Activated naive CD4-positive, alpha-beta T cell treated with anti-CD3 and anti-CD28 coated beads, Interleukin-2, amount 10 ng/mL, durations not matched to agents 7 days and 5 days (primary cell): ENCODE results near the gene SLC24A4.

Source experiments
- CTCF ChIA-PET: fragments of 350-600 bp; sonication (Branson Sonifier 250); formaldehyde crosslinking; loops from one replicate; lab custom pipeline; 2021; ENCODE audit warnings: antibody characterized with exemption; lab: Charles Lee
- DNase-seq: peaks from one replicate; pipeline ENCODE4 v3.0.0-alpha.2; 2020
- H3K27ac Mint-ChIP-seq: one replicate; pipeline ENCODE4 v1.8.0; 2021; ENCODE audit warnings: mild to moderate bottlenecking, moderate library complexity, mixed read lengths
- H3K27me3 Mint-ChIP-seq: one replicate; pipeline ENCODE4 v1.8.0; 2021; ENCODE audit warnings: mild to moderate bottlenecking, mixed read lengths
- H3K36me3 Mint-ChIP-seq: one replicate; pipeline ENCODE4 v1.8.0; 2021; ENCODE audit warnings: mixed read lengths
- H3K4me1 Mint-ChIP-seq: one replicate; pipeline ENCODE4 v1.8.0; 2021; ENCODE audit warnings: mixed read lengths
- H3K4me3 Mint-ChIP-seq: one replicate; pipeline ENCODE4 v1.8.0; 2021; ENCODE audit warnings: mild to moderate bottlenecking, moderate library complexity, mixed read lengths
- H3K9me3 Mint-ChIP-seq: one replicate; pipeline ENCODE4 v1.8.0; 2021; ENCODE audit warnings: mixed read lengths

The SLC24A4 gene

GRCh38 chr14:92411941-92412340 is 89.0 kb downstream of the SLC24A4 start:
- CTCF ChIA-PET, result no interaction called here

GRCh38 chr14:92412912-92413311 is 89.9 kb downstream of the SLC24A4 start:
- H3K4me1 Mint-ChIP-seq, result no peaks in the 10 kb centered on the region
- H3K27me3 Mint-ChIP-seq, result peaks cover 12% of the 10 kb centered on the region
- no peak overlapping the region for H3K27ac Mint-ChIP-seq
- H3K4me3 Mint-ChIP-seq, result no peak overlapping the region
- H3K9me3 Mint-ChIP-seq, result no peaks in the 10 kb centered on the region
- H3K36me3 Mint-ChIP-seq, result no peaks in the 10 kb centered on the region
- CTCF ChIA-PET, result no interaction called here
- DNase-seq, result no peak

More at GRCh38 chr14:92411941-92412340, 89.0 kb downstream of the SLC24A4 start:
- no peak overlapping the region for H3K27ac Mint-ChIP-seq
- DNase-seq, result no peak
- H3K9me3 Mint-ChIP-seq, result no peaks in the 10 kb centered on the region
- H3K27me3 Mint-ChIP-seq, result peaks cover 18% of the 10 kb centered on the region
- no peaks in the 10 kb centered on the region for H3K4me1 Mint-ChIP-seq
- H3K36me3 Mint-ChIP-seq, result no peaks in the 10 kb centered on the region
- no peak overlapping the region for H3K4me3 Mint-ChIP-seq

DNA sequence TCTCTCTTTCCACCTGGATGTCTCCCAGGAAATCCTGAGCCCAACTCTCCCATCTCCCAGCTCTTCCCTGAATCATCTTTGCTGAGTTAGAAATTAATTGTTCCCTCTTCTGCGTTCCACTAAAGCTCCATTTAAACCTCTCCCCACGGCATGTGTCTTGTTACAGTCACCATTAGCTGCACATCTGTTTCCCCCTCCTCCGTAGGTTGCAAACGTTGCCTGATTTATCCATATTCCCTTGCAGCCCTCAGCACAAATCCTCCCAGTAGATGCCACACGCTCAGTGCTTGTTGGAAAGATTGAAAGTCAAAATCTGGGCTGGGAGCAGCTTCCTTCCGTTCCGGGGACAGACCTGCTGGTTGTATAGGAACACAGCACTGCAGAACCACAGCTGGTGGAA is 90.4 kb downstream of the SLC24A4 start:
- CTCF ChIA-PET, result no interaction called here
- H3K36me3 Mint-ChIP-seq, result no peaks in the 10 kb centered on the region
- DNase-seq, result no peak
- no peaks in the 10 kb centered on the region for H3K9me3 Mint-ChIP-seq
- H3K27me3 Mint-ChIP-seq, result peaks cover 16% of the 10 kb centered on the region
- no peaks in the 10 kb centered on the region for H3K4me1 Mint-ChIP-seq
- no peak overlapping the region for H3K27ac Mint-ChIP-seq
- H3K4me3 Mint-ChIP-seq, result no peak overlapping the region

- peaks cover 12% of the 10 kb centered on the region for H3K27me3 Mint-ChIP-seq
- CTCF ChIA-PET, result no interaction called here
- no peak overlapping the region for H3K27ac Mint-ChIP-seq
- no peaks in the 10 kb centered on the region for H3K9me3 Mint-ChIP-seq
- no peak overlapping the region for H3K4me3 Mint-ChIP-seq
- no peaks in the 10 kb centered on the region for H3K36me3 Mint-ChIP-seq
- DNase-seq, result no peak
- no peaks in the 10 kb centered on the region for H3K4me1 Mint-ChIP-seq
These were observed 91.9 kb downstream of the SLC24A4 start for GRCh38 chr14:92414690-92415445.

DNA sequence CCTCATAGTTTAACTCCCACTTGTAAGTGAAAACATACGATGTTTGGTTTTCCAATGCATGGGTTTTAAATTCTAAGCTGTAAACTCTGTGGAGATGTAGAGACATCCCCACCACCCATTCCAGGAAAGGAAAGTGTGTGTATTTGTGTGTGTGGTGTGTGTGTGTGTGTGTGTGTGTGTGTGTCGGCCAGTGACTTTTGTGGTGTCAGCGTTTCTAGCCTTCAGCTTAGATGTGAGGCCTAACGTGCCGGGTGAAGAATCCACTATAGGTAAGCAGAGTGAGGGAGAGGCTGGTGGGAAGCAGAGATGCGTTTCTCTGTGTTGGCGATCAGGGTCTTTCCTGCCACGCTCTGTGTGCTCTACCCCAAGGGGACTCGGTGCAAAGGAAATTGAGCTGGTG is 93.0 kb downstream of the SLC24A4 start:
- no peaks in the 10 kb centered on the region for H3K36me3 Mint-ChIP-seq

GRCh38 chr14:92416544-92416943 is 93.6 kb downstream of the SLC24A4 start:
- no peak for DNase-seq
- Mint-ChIP-seq H3K27ac (no peak overlapping the region), H3K27me3 (peaks cover 12% of the 10 kb centered on the region), H3K4me1 (no peaks in the 10 kb centered on the region), H3K4me3 (no peak overlapping the region), H3K36me3 (no peaks in the 10 kb centered on the region), H3K9me3 (no peaks in the 10 kb centered on the region)
- CTCF ChIA-PET, result no interaction called here

More for the DNA sequence above, 93.0 kb downstream of the SLC24A4 start:
- no peak overlapping the region for H3K4me3 Mint-ChIP-seq
- DNase-seq, result no peak
- CTCF ChIA-PET, result no interaction called here
- no peak overlapping the region for H3K27ac Mint-ChIP-seq
- H3K9me3 Mint-ChIP-seq, result no peaks in the 10 kb centered on the region
- H3K27me3 Mint-ChIP-seq, result peaks cover 12% of the 10 kb centered on the region
- H3K4me1 Mint-ChIP-seq, result no peaks in the 10 kb centered on the region

- Mint-ChIP-seq H3K27ac (no peak overlapping the region), H3K36me3 (no peaks in the 10 kb centered on the region), H3K27me3 (peaks cover 7% of the 10 kb centered on the region), H3K4me1 (no peaks in the 10 kb centered on the region), H3K9me3 (no peaks in the 10 kb centered on the region), H3K4me3 (no peak overlapping the region)
- no peak for DNase-seq
- CTCF ChIA-PET, result interaction anchor here (0.7 kb wide), 1 partner anchor 12 kb away, joined by 3 read pairs; no protein-coding TSS in a partner anchor
These were observed 94.8 kb downstream of the SLC24A4 start for GRCh38 chr14:92417759-92418158.

- Mint-ChIP-seq H3K27me3 (peaks cover 4% of the 10 kb centered on the region), H3K9me3 (no peaks in the 10 kb centered on the region), H3K27ac (no peak overlapping the region), H3K36me3 (no peaks in the 10 kb centered on the region), H3K4me1 (peaks cover 9% of the 10 kb centered on the region), H3K4me3 (no peak overlapping the region)
- CTCF ChIA-PET, result no interaction called here
- no peak for DNase-seq
These were observed 98.8 kb downstream of the SLC24A4 start for GRCh38 chr14:92421751-92422150.

DNA sequence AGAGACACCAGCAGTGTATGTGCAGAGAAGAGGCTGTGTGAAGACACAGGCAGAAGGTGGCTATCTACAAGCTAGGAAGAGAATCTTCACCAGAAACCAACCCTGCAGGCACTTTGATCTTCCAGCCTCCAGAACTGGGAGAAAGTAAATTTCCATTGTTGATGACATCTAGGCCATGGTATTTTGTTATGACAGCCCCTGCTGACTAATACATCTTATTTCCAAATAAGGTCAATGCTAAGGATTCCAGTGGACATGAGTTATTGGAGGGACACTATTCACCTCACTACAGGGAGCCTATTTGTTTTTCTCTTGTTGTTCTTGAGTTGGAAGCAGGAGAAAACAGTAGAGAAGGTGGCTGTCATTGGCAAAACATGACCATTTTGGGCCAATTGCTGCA is 102.1 kb downstream of the SLC24A4 start:
- DNase-seq, result no peak
- CTCF ChIA-PET, result no interaction called here
- Mint-ChIP-seq H3K27ac (no peak overlapping the region), H3K36me3 (no peaks in the 10 kb centered on the region), H3K4me1 (peaks cover 9% of the 10 kb centered on the region), H3K9me3 (no peaks in the 10 kb centered on the region), H3K4me3 (no peak overlapping the region), H3K27me3 (peaks cover 11% of the 10 kb centered on the region)

DNA sequence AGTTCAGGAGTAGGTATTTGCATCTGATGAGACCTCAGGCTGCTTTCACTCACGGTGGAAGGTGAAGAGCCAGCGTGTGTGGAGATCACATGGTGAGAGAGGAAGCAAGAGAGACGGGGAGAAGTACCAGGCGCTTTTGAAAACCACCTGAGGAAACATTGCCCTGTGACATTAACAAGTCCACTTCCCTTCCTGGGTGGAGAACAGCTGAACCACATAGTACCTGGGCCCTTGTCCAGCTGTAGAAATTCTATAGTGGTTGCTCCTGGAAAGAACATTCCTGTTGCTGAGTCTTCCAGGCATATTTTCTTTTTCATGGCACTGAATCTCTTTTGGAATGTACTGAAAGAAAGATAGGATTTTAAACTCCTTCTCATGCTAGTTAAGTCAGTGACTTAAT is 103.3 kb downstream of the SLC24A4 start:
- Mint-ChIP-seq H3K27me3 (peaks cover 16% of the 10 kb centered on the region), H3K9me3 (no peaks in the 10 kb centered on the region), H3K4me3 (no peak overlapping the region), H3K4me1 (peaks cover 9% of the 10 kb centered on the region), H3K27ac (no peak overlapping the region), H3K36me3 (no peaks in the 10 kb centered on the region)
- DNase-seq, result no peak
- CTCF ChIA-PET, result no interaction called here

DNA sequence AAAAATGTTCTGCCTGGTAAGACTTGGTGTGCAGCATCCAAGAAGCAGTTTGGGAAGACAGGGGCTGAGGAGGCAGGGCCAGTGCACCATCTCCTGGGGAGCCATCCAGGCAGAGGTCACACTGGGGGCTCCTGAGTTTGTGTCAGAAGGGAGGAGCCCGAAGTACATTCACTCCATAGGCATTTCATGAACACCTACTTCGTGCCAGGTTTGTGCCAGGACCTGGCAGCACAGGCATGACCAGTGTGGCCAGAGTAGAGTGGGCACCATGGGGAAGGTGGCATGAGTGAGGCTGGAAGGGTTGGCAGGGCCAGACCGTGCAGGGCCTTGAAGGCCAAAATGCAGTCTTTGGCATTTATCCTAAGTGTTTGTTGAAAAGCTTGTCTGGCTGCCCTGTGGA is 104.1 kb downstream of the SLC24A4 start:
- H3K9me3 Mint-ChIP-seq, result no peaks in the 10 kb centered on the region
- H3K4me3 Mint-ChIP-seq, result no peak overlapping the region
- H3K27ac Mint-ChIP-seq, result no peak overlapping the region
- no peak for DNase-seq
- H3K4me1 Mint-ChIP-seq, result peaks cover 9% of the 10 kb centered on the region
- CTCF ChIA-PET, result no interaction called here
- H3K36me3 Mint-ChIP-seq, result no peaks in the 10 kb centered on the region
- H3K27me3 Mint-ChIP-seq, result peaks cover 16% of the 10 kb centered on the region

- Mint-ChIP-seq H3K27me3 (peaks cover 20% of the 10 kb centered on the region), H3K4me3 (no peak overlapping the region), H3K27ac (no peak overlapping the region), H3K36me3 (no peaks in the 10 kb centered on the region), H3K4me1 (peaks cover 9% of the 10 kb centered on the region), H3K9me3 (no peaks in the 10 kb centered on the region)
- CTCF ChIA-PET, result no interaction called here
- DNase-seq, result no peak
These were observed 107.7 kb downstream of the SLC24A4 start for GRCh38 chr14:92430686-92431085.

DNA sequence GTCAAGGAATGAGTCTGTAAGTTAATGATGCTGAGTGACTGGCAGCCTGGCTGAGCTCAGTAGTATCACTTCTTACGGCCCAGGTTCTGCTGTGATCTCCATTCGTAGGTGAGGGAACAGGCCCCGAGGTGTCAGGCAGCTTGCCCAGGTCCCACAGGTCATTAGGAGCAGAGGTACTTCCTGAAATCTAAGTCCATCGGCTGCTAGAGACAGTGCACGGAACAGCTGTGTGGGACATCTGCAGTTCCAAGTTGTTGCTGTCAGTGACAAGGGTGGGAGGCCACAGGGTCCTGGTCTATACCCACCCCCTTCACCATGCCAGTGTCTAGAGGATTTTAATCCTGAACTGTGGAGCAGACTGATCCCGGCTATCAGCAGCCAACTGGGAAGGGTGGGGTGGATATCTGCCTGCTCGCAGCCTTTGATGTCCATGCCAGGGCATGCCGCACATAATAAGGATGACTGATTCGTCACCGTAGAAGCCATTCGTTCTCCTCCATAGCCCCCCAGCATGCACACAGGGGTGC is 108.3 kb downstream of the SLC24A4 start:
- Mint-ChIP-seq H3K4me3 (no peak overlapping the region), H3K36me3 (no peaks in the 10 kb centered on the region), H3K9me3 (no peaks in the 10 kb centered on the region), H3K27me3 (peaks cover 20% of the 10 kb centered on the region), H3K4me1 (peaks cover 4% of the 10 kb centered on the region), H3K27ac (no peak overlapping the region)
- DNase-seq, result no peak
- CTCF ChIA-PET, result no interaction called here

DNA sequence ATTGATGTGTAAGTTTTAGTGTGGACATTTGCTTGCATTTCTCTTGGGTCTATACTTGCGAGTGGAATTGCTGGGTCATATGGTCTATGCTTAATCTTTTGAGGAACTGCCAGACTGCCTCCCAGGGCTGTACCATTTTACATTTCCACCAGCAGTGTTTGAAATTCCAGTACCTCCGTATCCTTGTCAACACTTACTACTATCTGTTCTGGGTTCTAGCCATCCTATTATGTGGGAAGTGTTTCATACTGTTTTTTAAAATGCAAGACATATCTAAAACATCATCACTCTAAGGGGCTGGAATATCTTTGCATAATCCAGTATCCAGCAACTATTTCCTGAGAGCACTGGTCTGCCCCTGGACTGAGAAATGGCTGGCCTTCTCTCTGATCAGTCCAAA is 110.4 kb downstream of the SLC24A4 start:
- Mint-ChIP-seq H3K27ac (no peak overlapping the region), H3K4me1 (no peaks in the 10 kb centered on the region), H3K9me3 (no peaks in the 10 kb centered on the region)

GRCh38 chr14:92435154-92435553 is 112.2 kb downstream of the SLC24A4 start:
- Mint-ChIP-seq H3K27ac (no peak overlapping the region), H3K4me1 (no peaks in the 10 kb centered on the region), H3K4me3 (no peak overlapping the region), H3K9me3 (no peaks in the 10 kb centered on the region), H3K36me3 (no peaks in the 10 kb centered on the region), H3K27me3 (peaks cover 18% of the 10 kb centered on the region)
- CTCF ChIA-PET, result no interaction called here
- no peak for DNase-seq

More for the DNA sequence above, 110.4 kb downstream of the SLC24A4 start:
- H3K36me3 Mint-ChIP-seq, result no peaks in the 10 kb centered on the region
- CTCF ChIA-PET, result no interaction called here
- H3K27me3 Mint-ChIP-seq, result peaks cover 16% of the 10 kb centered on the region
- no peak for DNase-seq
- H3K4me3 Mint-ChIP-seq, result no peak overlapping the region
